Spleen (tissue), 11 donors: ENCODE measurements around the gene RMI2. TPM values are rescaled to one million over a fixed set of nuclear protein-coding genes. Genes with fewer than 3 reads are reported as not detected.

Experiments used
- DNase-seq: peaks from one replicate; pipeline ENCODE4 v3.0.0-alpha.2; 2020
- H3K27ac ChIP-seq, 8 donors: fragments of 200-600 bp; sonication (generic) in 7 of 8; 1 replicate in 4 of 8; 2 replicates in 4 of 8; pipeline versions ENCODE4 v1.5.0 to v1.8.0; 2016 to 2021; ENCODE audit warnings: inconsistent platforms in 4 of 8, mild to moderate bottlenecking in 4 of 8, moderate library complexity in 1 of 8
- H3K27me3 ChIP-seq, 7 donors: fragments of 200-600 bp; sonication (generic) in 6 of 7; replicated peaks in 1 of 7; 1 replicate in 4 of 7; 2 replicates in 3 of 7; pipeline versions ENCODE4 v1.5.0 to v1.8.0; 2016 to 2021; ENCODE audit warnings: inconsistent platforms in 3 of 7, mild to moderate bottlenecking in 1 of 7
- H3K36me3 ChIP-seq, 6 donors: fragments of 200-600 bp; sonication (generic) in 5 of 6; 1 replicate in 4 of 6; 2 replicates in 2 of 6; pipeline versions ENCODE4 v1.5.0 to v1.8.0; 2016 to 2021; ENCODE audit warnings: inconsistent platforms in 2 of 6
- H3K4me1 ChIP-seq, 6 donors: fragments of 200-600 bp; sonication (generic) in 5 of 6; 1 replicate in 3 of 6; 2 replicates in 3 of 6; pipeline versions ENCODE4 v1.5.0 to v1.8.0; 2016 to 2021; ENCODE audit warnings: inconsistent platforms in 3 of 6
- H3K4me3 ChIP-seq, 8 donors: fragments of 200-600 bp; sonication (generic) in 7 of 8; 1 replicate in 4 of 8; 2 replicates in 4 of 8; pipeline versions ENCODE4 v1.5.0 to v1.8.0; 2016 to 2021; ENCODE audit warnings: inconsistent platforms in 4 of 8, mild to moderate bottlenecking in 4 of 8, moderate library complexity in 2 of 8
- H3K9me3 ChIP-seq, 8 donors: fragments of 200-600 bp; sonication (generic) in 7 of 8; 1 replicate in 4 of 8; 2 replicates in 4 of 8; pipeline versions ENCODE4 v1.5.0 to v1.8.0; 2016 to 2021; ENCODE audit warnings: inconsistent platforms in 4 of 8
- POLR2A ChIP-seq, 3 donors: fragments of 450-650 bp; IDR thresholded peaks; one replicate each; pipeline ENCODE4 v1.5.1; 2017; ENCODE audit warnings: antibody characterized with exemption in 3 of 3, mild to moderate bottlenecking in 1 of 3
- POLR2AphosphoS5 ChIP-seq, 3 donors: sonication (generic); formaldehyde crosslinking; IDR thresholded peaks; one replicate each; pipeline ENCODE4 v1.5.1; 2017; ENCODE audit warnings: antibody characterized with exemption in 3 of 3
- WGBS, 5 donors: extraction: QIAGEN DNeasy Blood & Tissue Kit in 3 of 5; methylation state at CpG; one replicate each; pipeline versions ENCODE4 v1.1.5 to v1.1.7; 2013 to 2018; 5-methylcytosine and 5-hydroxymethylcytosine counted together
- intact Hi-C: fragments of 100-400 bp; cut with DNase I; formaldehyde crosslinking; loops from one replicate; pipeline ENCODE4 v1.15.0; 2023; ENCODE audit warnings: low total_unique reads
- polyA plus RNA-seq, 3 donors: library from polyadenylated mRNA; stranded (reverse); fragments of 200-250 nt; gene quantifications; one replicate each; pipeline ENCODE4 v1.2.1, GENCODE V29; 2013
- total RNA-seq, 7 donors: library from RNA; depleted of rRNA in 3 of 7; stranded (reverse); fragments of >200 nt in 3 of 7; fragmentation: NEBNext Ultra II Directional in 4 of 7; extraction: Animal tissue kit (Norgen Biotek cat#: 25700) in 4 of 7; gene quantifications; one replicate each; pipeline versions ENCODE4 v1.1.0 to v1.2.1, GENCODE V29; 2016 to 2021
- TF ChIP-seq, protein P1 (sequence below), 11 experiments: fragments of 200-600 bp in 7 of 11; fragments of 450-650 bp in 4 of 11; sonication (generic) in 4 of 11; IDR thresholded peaks in 8 of 11; conservative IDR thresholded peaks in 3 of 11; 1 replicate in 7 of 11; 2 replicates in 4 of 11; pipeline versions ENCODE4 v1.4.0 to v1.8.0; 2016 to 2021; ENCODE audit warnings: antibody characterized with exemption in 11 of 11, inconsistent platforms in 4 of 11, mild to moderate bottlenecking in 1 of 11
- donor health status: healthy with polysubstance abuse.
- donor health status: DM: no; HTN: no; CAD: no; lungs with moderate emphysema.
- donor health status: DM: no; HTN: no; CAD: no.
- donor health status: Bipolar disorder and iron deficiency.
- donor health status: healthy.
- donor health status: DM: no; HTN: no; CAD: no.
- donor health status: DM: yes; HTN: yes; CAD: no.

RMI2 gene
- total and polyA plus RNA-seq, 10 donors: 2.4 to 23.6 (median 4.7) TPM

DNA sequence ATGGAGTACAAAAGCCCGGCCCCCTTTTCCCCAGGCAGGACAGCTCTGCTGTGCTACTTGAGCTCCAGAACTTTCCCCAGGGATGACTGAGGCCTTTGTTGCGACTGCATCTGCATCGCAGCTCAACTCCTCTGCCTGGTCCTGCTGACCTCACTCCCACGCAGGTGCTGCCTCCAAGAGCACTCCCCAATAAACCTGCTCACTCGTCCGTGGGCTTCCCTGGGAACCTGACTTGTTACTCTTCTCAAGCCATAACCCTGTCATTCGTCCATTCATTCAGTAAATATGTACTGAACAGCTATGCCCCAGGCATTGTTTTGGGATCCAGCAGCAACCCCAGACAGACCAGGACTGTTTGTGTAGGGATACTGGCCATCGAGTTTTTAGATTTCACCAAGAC is 11.6 kb upstream of the RMI2 start:
- Histone ChIP-seq H3K4me1 (peaks cover 11 to 13% (median 12%) of the 10 kb centered on the region in 6 donors), H3K27me3 (no peaks in the 10 kb centered on the region), H3K9me3 (no peaks in the 10 kb centered on the region), H3K36me3 (no peaks in the 10 kb centered on the region), H3K27ac (no peak overlapping the region), H3K4me3 (no peak overlapping the region)
- TF ChIP-seq, protein P1, sequence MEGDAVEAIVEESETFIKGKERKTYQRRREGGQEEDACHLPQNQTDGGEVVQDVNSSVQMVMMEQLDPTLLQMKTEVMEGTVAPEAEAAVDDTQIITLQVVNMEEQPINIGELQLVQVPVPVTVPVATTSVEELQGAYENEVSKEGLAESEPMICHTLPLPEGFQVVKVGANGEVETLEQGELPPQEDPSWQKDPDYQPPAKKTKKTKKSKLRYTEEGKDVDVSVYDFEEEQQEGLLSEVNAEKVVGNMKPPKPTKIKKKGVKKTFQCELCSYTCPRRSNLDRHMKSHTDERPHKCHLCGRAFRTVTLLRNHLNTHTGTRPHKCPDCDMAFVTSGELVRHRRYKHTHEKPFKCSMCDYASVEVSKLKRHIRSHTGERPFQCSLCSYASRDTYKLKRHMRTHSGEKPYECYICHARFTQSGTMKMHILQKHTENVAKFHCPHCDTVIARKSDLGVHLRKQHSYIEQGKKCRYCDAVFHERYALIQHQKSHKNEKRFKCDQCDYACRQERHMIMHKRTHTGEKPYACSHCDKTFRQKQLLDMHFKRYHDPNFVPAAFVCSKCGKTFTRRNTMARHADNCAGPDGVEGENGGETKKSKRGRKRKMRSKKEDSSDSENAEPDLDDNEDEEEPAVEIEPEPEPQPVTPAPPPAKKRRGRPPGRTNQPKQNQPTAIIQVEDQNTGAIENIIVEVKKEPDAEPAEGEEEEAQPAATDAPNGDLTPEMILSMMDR (IDR thresholded peaks at IDR 0.05 in 8 of 11, conservative IDR thresholded peaks at IDR 0.05 in 3 of 11): no peak
- TF ChIP-seq POLR2A (IDR thresholded peaks at IDR 0.05) (no peak), POLR2AphosphoS5 (IDR thresholded peaks at IDR 0.05) (no peak)
- DNase-seq: no peak
- intact Hi-C loops: no loop called here
- 78 to 92% (median 88%) methylated on average over 6 to 8 of the region's 8 CpGs for WGBS, 5 donors

- Histone ChIP-seq H3K9me3 (no peaks in the 10 kb centered on the region), H3K27me3 (no peaks in the 10 kb centered on the region), H3K27ac (no peak overlapping the region), H3K4me1 (peaks cover 0 to under 1% (median under 1%) of the 10 kb centered on the region in 6 donors), H3K4me3 (no peak overlapping the region), H3K36me3 (no peaks in the 10 kb centered on the region)
- intact Hi-C loops: no loop called here
- WGBS, 5 donors: 89 to 96% (median 93%) methylated on average over 6 of the region's 6 CpGs
- TF ChIP-seq POLR2AphosphoS5 (IDR thresholded peaks at IDR 0.05) (no peak), POLR2A (IDR thresholded peaks at IDR 0.05) (no peak)
- TF ChIP-seq, protein P1 (IDR thresholded peaks at IDR 0.05 in 8 of 11, conservative IDR thresholded peaks at IDR 0.05 in 3 of 11): no peak
- DNase-seq: no peak
These were observed 10.3 kb upstream of the RMI2 start for GRCh38 chr16:11334831-11335404.

DNA sequence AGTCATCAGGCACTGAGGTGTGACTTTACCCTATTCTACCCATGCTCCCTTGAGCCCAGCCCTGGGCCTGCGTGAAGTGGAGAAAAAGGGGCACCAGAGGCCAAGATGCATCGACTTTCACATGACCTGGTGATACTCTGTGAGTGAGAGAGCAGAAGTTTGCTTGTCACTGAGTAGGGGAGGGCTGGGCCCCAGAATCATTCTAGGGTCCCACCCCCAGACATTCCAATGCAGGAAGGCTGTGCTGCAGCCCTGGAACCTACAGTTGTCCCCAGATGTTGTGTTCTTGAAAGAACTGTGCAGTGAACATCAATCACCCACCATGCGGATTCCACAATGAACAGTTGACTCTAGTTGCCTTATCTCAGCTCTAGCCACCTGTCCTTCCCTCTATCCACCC is 6.2 kb upstream of the RMI2 start:
- Histone ChIP-seq H3K27me3 (no peaks in the 10 kb centered on the region), H3K9me3 (no peaks in the 10 kb centered on the region), H3K27ac (no peak overlapping the region), H3K4me3 (no peak overlapping the region), H3K36me3 (no peaks in the 10 kb centered on the region), H3K4me1 (peaks cover 0 to under 1% (median 0%) of the 10 kb centered on the region in 6 donors)
- no peak for DNase-seq
- intact Hi-C loops: no loop called here
- TF ChIP-seq POLR2A (IDR thresholded peaks at IDR 0.05) (no peak), POLR2AphosphoS5 (IDR thresholded peaks at IDR 0.05) (no peak)
- TF ChIP-seq, protein P1 (IDR thresholded peaks at IDR 0.05 in 8 of 11, conservative IDR thresholded peaks at IDR 0.05 in 3 of 11): no peak
- 65 to 85% (median 81%) methylated on average over 3 of the region's 3 CpGs for WGBS, 5 donors

- no peaks in the 10 kb centered on the region for H3K36me3 ChIP-seq
- H3K27me3 ChIP-seq: no peaks in the 10 kb centered on the region
- WGBS, 5 donors: 60 to 82% (median 79%) methylated on average over 4 of the region's 4 CpGs
- H3K9me3 ChIP-seq: no peaks in the 10 kb centered on the region
- H3K27ac ChIP-seq: no peak overlapping the region
- TF ChIP-seq POLR2A (IDR thresholded peaks at IDR 0.05): no peak
- TF ChIP-seq, protein P1 (IDR thresholded peaks at IDR 0.05 in 8 of 11, conservative IDR thresholded peaks at IDR 0.05 in 3 of 11): no peak
- no peak for TF ChIP-seq POLR2AphosphoS5 (IDR thresholded peaks at IDR 0.05)
- intact Hi-C loops: no loop called here
- H3K4me3 ChIP-seq: no peak overlapping the region
- H3K4me1 ChIP-seq: peaks cover 7 to 13% (median 10%) of the 10 kb centered on the region in 6 donors
- no peak for DNase-seq
These were observed 4.5 kb upstream of the RMI2 start for GRCh38 chr16:11340710-11341109.
